ENCODE results near the gene E2F7.

GRCh38 chr12:77070800-77071449, 5.6 kb upstream of the E2F7 start:
- TF ChIP-seq TCF7L2 (IDR thresholded peaks at IDR 0.05; ENCODE audit: borderline replicate concordance, low read depth, low read length) (no peak), BCL11B (tag by site-specific recombination; IDR thresholded peaks at IDR 0.05; ENCODE audit: low read depth) (no peak), ZNF223 (tag by site-specific recombination; IDR thresholded peaks at IDR 0.05) (no peak), ZNF24 (tag by site-specific recombination; IDR thresholded peaks at IDR 0.05) (no peak), MYNN (tag by site-specific recombination; IDR thresholded peaks at IDR 0.05; ENCODE audit: borderline replicate concordance) (no peak)
